Measurements from ENCODE around the gene PPP1R14C. TPM values are rescaled to one million over a fixed set of nuclear protein-coding genes. Genes with fewer than 3 reads are reported as not detected.

PPP1R14C gene
- total and polyA plus RNA-seq, 10 donors: 0.06 to 0.39 (median 0.18) TPM; not detected in 4

- Histone ChIP-seq H3K27ac (no peak overlapping the region), H3K4me1 (no peaks in the 10 kb centered on the region), H3K27me3 (replicated peaks in 1 of 7) (peaks cover 0 to 47% (median 0%) of the 10 kb centered on the region in 7 donors), H3K36me3 (no peaks in the 10 kb centered on the region), H3K9me3 (peaks cover 0 to 4% (median 0%) of the 10 kb centered on the region in 8 donors), H3K4me3 (no peak overlapping the region)
- 75 to 92% (median 88%) methylated on average over 8 of the region's 8 CpGs for WGBS, 5 donors
- intact Hi-C loops (cut with DNase I; ENCODE audit: low total_unique reads): no loop called here
- DNase-seq: no peak
- TF ChIP-seq CTCF (IDR thresholded peaks at IDR 0.05 in 8 of 11, conservative IDR thresholded peaks at IDR 0.05 in 3 of 11) (no peak), POLR2AphosphoS5 (IDR thresholded peaks at IDR 0.05) (no peak)
Measured at GRCh38 chr6:150289454-150290071, 146.7 kb downstream of the PPP1R14C start.

- Histone ChIP-seq H3K27ac (no peak overlapping the region), H3K36me3 (no peaks in the 10 kb centered on the region), H3K27me3 (replicated peaks in 1 of 7) (peaks cover 0 to 39% (median 0%) of the 10 kb centered on the region in 7 donors), H3K9me3 (peaks cover 0 to 4% (median 0%) of the 10 kb centered on the region in 8 donors), H3K4me3 (no peak overlapping the region), H3K4me1 (no peaks in the 10 kb centered on the region)
- 83 to 88% (median 87%) methylated on average over 9 to 10 of the region's 10 CpGs for WGBS, 5 donors
- no peak for DNase-seq
- no peak for TF ChIP-seq POLR2A (IDR thresholded peaks at IDR 0.05)
- TF ChIP-seq CTCF (IDR thresholded peaks at IDR 0.05 in 8 of 11, conservative IDR thresholded peaks at IDR 0.05 in 3 of 11): no peak
- no peak for TF ChIP-seq POLR2AphosphoS5 (IDR thresholded peaks at IDR 0.05)
- intact Hi-C loops (cut with DNase I; ENCODE audit: low total_unique reads): no loop called here
Measured at GRCh38 chr6:150290429-150290828, 147.6 kb downstream of the PPP1R14C start.

GRCh38 chr6:150291968-150292710 lies 149.3 kb downstream of the PPP1R14C start:
- no peak overlapping the region for H3K4me3 ChIP-seq
- H3K27me3 ChIP-seq (replicated peaks in 1 of 7): peaks cover 0 to 33% (median 0%) of the 10 kb centered on the region in 7 donors
- no peak overlapping the region for H3K27ac ChIP-seq
- no peak for DNase-seq
- peaks cover 0 to 15% (median 10%) of the 10 kb centered on the region in 8 donors for H3K9me3 ChIP-seq
- H3K36me3 ChIP-seq: no peaks in the 10 kb centered on the region
- 79 to 88% (median 85%) methylated on average over 10 of the region's 10 CpGs for WGBS, 5 donors
- intact Hi-C loops (cut with DNase I; ENCODE audit: low total_unique reads): no loop called here
- H3K4me1 ChIP-seq: no peaks in the 10 kb centered on the region
- no peak for TF ChIP-seq CTCF (IDR thresholded peaks at IDR 0.05 in 8 of 11, conservative IDR thresholded peaks at IDR 0.05 in 3 of 11)
- no peak for TF ChIP-seq POLR2A (IDR thresholded peaks at IDR 0.05)
- no peak for TF ChIP-seq POLR2AphosphoS5 (IDR thresholded peaks at IDR 0.05)

GRCh38 chr6:150293019-150293418 lies 150.2 kb downstream of the PPP1R14C start:
- no peak for TF ChIP-seq POLR2AphosphoS5 (IDR thresholded peaks at IDR 0.05)
- no peak for TF ChIP-seq POLR2A (IDR thresholded peaks at IDR 0.05)
- TF ChIP-seq CTCF (IDR thresholded peaks at IDR 0.05 in 8 of 11, conservative IDR thresholded peaks at IDR 0.05 in 3 of 11): no peak
- Histone ChIP-seq H3K4me1 (no peaks in the 10 kb centered on the region), H3K36me3 (no peaks in the 10 kb centered on the region), H3K27me3 (replicated peaks in 1 of 7) (peaks cover 0 to 26% (median 0%) of the 10 kb centered on the region in 7 donors), H3K27ac (no peak overlapping the region), H3K9me3 (peaks cover 0 to 23% (median 19%) of the 10 kb centered on the region in 8 donors), H3K4me3 (no peak overlapping the region)
- 96 to 100% (median 98%) methylated on average over 1 of the region's 1 CpG for WGBS, 5 donors
- DNase-seq: no peak
- intact Hi-C loops (cut with DNase I; ENCODE audit: low total_unique reads): no loop called here
